ENCODE data around the gene HHAT.

GRCh38 chr1:210397252-210397651 lies 68.5 kb downstream of the HHAT start:
- TF ChIP-seq CTCF (IDR thresholded peaks at IDR 0.05; ENCODE audit: insufficient read depth, low read depth, low read length) (no peak), EZH2 (IDR thresholded peaks at IDR 0.05; ENCODE audit: insufficient read depth, low read length) (no peak)
